Left hindlimb (tissue), 1 donor: Measurements from ENCODE around the gene COA7.
"Not testable (repeated sequence)": the region's sequence is repeated elsewhere in the genome, so short reads cannot be mapped to it uniquely, and the experiment has no call there.

Experiments used
- DNase-seq: peaks from one replicate; pipeline ENCODE4 v3.0.0-alpha.2; 2018

COA7 gene

GRCh38 chr1:52697795-52698674 lies at the start of gene COA7:
COA7 (minus strand) TSS chr1:52698347; CDS start chr1:52698326, 21 bp downstream.
- DNase-seq, result peak; percentile 91

GRCh38 chr1:52747450-52747849 lies 49.3 kb upstream of the COA7 start:
- DNase-seq, result no peak

- DNase-seq, result no peak
Measured at GRCh38 chr1:52746189-52746588, 48.0 kb upstream of the COA7 start.

- no peak for DNase-seq
Measured at GRCh38 chr1:52741259-52741658, 43.1 kb upstream of the COA7 start.

GRCh38 chr1:52739699-52740467 lies 41.7 kb upstream of the COA7 start:
- DNase-seq, result no peak

DNA sequence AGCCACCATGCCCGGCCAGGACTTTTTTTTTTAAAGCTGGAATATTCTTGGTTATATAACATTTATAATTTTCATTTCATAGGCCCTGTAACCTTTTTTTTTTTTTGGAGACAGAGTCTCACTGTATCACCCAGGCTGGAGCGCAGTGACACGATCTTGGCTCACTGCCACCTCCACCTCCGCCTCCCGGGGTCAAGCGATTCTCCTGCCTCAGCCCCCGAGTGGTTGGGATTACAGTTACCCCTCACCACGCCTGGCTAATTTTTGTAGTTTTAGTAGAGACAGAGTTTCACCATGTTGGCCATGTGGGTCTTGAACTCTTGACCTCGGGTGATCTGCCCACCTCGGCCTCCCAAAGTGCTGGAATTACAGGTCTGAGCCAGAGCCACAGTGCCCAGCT lies 40.7 kb upstream of the COA7 start:
- no peak for DNase-seq

DNA sequence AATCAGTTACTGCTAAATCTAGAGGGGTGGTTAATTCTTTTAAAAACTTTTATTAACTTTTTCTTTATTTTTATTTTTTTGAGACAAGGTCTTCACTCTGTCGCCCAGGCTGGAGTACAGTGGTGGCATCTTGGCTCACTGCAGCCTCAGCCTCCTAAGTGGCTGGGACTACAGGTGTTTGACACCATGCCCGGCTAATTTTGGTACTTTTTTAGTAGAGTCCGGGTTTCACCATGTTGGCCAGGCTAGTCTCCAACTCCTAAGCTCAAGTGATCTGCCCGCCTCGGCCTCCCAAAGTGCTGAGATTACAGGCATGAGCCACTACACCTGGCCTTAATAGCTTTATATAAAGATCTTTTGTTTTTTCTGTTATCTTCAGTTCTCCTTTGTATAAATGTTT lies 40.0 kb upstream of the COA7 start:
- DNase-seq, result no peak

- DNase-seq, result not testable (repeated sequence)
Measured at GRCh38 chr1:52735371-52735770, 37.2 kb upstream of the COA7 start.

DNA sequence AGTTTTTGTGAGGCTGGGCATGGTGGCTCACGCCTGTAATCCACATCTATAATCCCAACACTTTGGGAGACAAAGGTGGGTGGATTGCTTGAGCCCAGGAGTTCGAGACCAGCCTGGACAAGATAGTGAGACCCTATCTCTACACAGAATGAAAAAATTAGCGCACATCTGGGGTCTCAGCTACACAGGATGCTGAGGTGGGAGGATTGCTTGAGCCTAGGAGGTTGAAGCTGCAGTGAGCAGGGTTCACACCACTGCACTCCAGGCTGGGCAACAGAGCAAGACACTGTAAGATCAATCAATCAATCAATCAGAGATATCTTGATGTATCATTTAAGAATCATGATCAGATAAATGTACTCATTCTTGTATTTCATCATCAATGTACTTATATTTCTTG lies 35.2 kb upstream of the COA7 start:
- no peak for DNase-seq

DNA sequence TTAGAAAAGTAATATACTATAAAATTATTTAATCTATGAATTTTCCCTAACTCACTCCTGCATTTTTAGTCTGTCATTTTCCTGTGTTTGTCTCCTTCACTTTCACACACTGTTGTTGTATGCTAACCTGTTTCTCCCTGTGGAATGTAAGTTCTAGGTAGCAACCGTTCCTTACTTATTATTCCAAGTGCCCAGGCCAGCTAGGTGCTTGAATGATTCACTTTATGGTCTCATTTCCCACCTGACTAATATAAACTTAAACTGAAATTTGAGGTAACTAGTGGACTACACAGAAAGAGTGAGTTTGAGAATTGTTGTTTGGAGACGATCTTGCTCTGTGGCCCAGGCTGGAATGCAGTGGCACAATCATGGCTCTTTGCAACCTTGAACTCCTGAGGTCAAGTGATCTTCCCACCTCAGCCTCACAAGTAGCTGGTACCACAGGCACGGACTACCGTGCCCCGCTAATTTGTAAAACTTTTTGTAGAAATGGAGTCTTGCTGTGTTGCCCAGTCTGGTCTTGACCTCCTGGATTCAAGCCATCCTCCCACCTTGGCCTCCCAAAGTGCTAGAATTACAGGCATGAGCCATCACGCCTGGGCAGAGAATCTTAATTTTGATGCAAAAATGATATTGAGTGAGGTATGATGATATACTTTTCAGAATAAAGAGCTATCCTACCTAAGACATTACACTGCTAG lies 30.0 kb upstream of the COA7 start:
- DNase-seq, result no peak

- DNase-seq, result no peak
Measured at GRCh38 chr1:52727114-52727586, 29.0 kb upstream of the COA7 start.

GRCh38 chr1:52726265-52727113 lies 28.3 kb upstream of the COA7 start, which contains the start of gene ZYG11B:
ZYG11B (plus strand) TSS chr1:52726453; CDS start chr1:52726654, 201 bp downstream.
- peak; percentile 95 for DNase-seq

GRCh38 chr1:52725903-52726264 lies 27.7 kb upstream of the COA7 start:
- no peak for DNase-seq

DNA sequence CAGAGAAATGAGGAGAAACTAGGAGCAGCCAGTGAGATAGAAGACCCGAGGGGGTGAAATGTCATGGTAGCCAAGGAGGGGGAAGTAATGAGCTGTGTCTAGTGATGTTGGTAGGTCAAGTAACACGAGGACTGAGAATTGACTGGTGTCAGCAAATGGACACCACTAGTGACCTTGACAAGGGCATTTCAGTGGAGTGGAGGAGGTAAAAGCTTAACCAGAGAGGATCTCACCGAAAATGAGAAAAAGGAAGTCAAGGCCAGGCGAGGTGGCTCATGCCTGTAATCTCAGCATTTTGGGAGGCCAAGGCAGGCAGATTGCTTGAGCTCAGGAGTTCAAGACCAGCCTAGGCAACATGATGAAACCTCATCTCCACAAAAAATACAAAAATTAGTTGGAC lies 25.1 kb upstream of the COA7 start:
- DNase-seq, result no peak

DNA sequence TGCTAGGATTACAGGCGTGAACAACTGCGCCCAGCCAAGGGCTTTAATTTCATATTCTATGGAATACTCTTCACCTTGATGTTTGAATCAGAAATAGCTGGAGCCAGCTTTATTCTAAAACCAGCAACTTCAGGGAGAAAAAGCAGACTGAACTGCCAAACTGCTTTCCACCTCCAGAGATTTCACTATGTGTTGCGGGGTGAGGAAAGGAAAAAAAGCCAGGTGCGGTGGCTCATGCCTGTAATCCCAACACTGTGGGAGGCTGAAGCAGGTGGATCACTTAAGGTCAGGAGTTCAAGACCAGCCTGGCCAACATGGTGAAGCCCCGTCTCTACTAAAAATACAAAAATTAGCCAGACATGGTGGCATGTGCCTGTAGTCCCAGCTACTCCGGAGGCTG lies 17.1 kb upstream of the COA7 start:
- DNase-seq, result not testable (repeated sequence)

- no peak for DNase-seq
Measured at GRCh38 chr1:52713590-52713989, 15.4 kb upstream of the COA7 start.

DNA sequence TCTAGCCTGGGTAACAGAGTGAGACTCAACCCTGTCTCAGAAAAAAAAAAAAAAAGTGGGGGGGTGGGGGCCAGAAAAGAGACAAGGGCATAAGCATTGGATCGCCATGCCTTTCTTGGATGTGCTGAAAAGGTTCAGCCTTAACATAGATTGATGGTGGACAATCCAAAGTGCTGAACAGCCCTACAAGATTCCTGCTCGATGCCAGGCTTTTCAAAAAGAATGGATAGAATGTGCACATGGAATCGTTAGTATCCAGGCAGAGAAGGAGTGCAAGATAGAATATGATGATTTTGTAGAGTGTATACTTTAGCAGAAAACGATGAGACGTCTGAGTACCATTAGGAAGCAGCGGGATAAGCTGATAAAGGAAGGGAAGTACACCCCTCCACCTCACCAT lies 10.9 kb upstream of the COA7 start:
- DNase-seq, result no peak

DNA sequence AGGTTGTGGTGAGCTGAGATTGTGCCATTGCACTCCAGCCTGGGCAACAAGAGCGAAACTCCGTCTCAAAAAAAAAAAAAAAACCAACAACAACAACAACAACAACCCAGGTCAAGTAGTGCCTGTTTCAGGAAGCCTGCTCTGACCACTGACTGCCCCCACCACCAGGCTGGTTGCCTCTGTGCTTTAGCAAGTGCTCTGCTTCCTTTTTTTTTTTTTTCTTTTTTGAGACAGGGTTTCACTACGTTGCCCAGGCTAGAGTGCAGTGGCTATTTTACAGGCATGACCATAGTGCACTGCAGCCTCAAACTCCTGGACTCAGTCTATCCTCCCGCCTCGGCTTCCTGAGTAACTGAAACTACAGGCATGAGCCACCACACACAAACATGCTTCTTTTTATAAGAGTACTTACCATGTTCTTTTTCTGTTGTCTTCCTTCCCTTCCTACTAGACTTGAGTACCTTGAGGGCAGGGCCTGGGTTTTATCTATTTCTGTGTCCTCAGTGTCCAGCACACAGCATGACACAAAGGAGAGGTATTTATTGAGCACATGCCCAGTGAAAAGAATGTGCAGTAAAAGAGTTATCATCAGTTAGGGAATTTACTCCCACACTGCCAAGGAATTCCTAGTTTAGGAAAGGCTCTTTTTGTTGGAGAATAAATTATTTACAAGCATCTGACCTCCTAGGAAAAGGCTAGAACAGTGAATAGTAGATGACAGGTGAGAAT lies 9.9 kb upstream of the COA7 start:
- DNase-seq, result no peak

- DNase-seq, result no peak
Measured at GRCh38 chr1:52706941-52707926, 9.1 kb upstream of the COA7 start.

DNA sequence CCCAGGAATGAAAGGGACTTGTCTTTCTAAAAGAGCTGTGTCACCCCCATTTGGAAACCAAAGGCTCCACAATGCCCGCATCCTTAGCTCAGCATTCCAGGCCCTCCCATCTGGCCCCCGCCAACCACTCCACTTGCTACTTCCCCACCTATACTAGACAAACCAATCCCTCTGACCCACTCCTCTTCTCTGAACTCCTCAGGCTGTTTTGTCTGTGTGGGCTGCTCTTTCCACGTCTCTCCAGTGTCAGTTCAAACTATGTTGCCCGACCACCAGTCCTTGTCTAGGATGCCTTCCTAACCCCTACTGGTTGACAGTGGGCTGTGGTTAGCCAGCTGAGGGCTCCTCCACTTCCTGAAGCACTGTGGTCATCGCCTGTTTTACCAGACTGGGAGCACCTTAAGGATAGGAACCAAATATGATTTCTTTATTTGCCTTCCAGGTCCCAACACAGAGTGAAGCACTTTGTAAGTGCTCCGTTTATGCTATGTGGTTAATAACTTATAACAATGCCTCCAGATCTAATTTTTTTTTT lies 8.1 kb upstream of the COA7 start:
- DNase-seq, result no peak
